DMS 273 treated with DMSO at 0.1 percent for 48 hours (cell line): ENCODE measurements around the gene PDP2.

Experiments
- DNase-seq: peaks from one replicate; lab custom pipeline; 2025; lab: John Stamatoyannopoulos, UW

PDP2 gene

GRCh38 chr16:66904428-66904845 is 24.1 kb downstream of the PDP2 start:
- no peak for DNase-seq

- DNase-seq: no peak
Observed at GRCh38 chr16:66904846-66905632, 24.7 kb downstream of the PDP2 start.

GRCh38 chr16:66905633-66906539 is 25.6 kb downstream of the PDP2 start:
- no peak for DNase-seq

GRCh38 chr16:66906916-66907836 is 26.9 kb downstream of the PDP2 start:
- no peak for DNase-seq

GRCh38 chr16:66908116-66908515 is 27.8 kb downstream of the PDP2 start:
- no peak for DNase-seq

GRCh38 chr16:66908762-66909559 is 28.6 kb downstream of the PDP2 start:
- DNase-seq: no peak

- DNase-seq: no peak
Observed at GRCh38 chr16:66910175-66910940, 30.0 kb downstream of the PDP2 start.

- no peak for DNase-seq
Observed at GRCh38 chr16:66911112-66911511, 30.8 kb downstream of the PDP2 start.

- no peak for DNase-seq
Observed at GRCh38 chr16:66911801-66912200, 31.5 kb downstream of the PDP2 start.

GRCh38 chr16:66913081-66913480 is 32.8 kb downstream of the PDP2 start:
- no peak for DNase-seq

GRCh38 chr16:66913711-66914110 is 33.4 kb downstream of the PDP2 start:
- DNase-seq: no peak

GRCh38 chr16:66914541-66914940 is 34.2 kb downstream of the PDP2 start:
- no peak for DNase-seq

- DNase-seq: no peak
Observed at GRCh38 chr16:66915041-66915440, 34.7 kb downstream of the PDP2 start.

GRCh38 chr16:66916518-66916917 is 36.2 kb downstream of the PDP2 start:
- DNase-seq: no peak

- DNase-seq: no peak
Observed at GRCh38 chr16:66917741-66918140, 37.4 kb downstream of the PDP2 start.

- no peak for DNase-seq
Observed at GRCh38 chr16:66918355-66918754, 38.0 kb downstream of the PDP2 start.

GRCh38 chr16:66918803-66919568 is 38.7 kb downstream of the PDP2 start, which contains the start of gene CDH16:
TSS of gene CDH16 (minus strand) at chr16:66918885. CDS start at chr16:66918065, 820 bp downstream.
- DNase-seq: no peak

- DNase-seq: no peak
Observed at GRCh38 chr16:66919569-66920298, 39.4 kb downstream of the PDP2 start.

- no peak for DNase-seq
Observed at GRCh38 chr16:66920299-66920590, 39.9 kb downstream of the PDP2 start.
